Spinal cord (tissue), 10 donors: ENCODE measurements around the gene CAMK2A. TPM values are rescaled to one million over a fixed set of nuclear protein-coding genes. Genes with fewer than 3 reads are reported as not detected.

Source experiments
- DNase-seq, 6 donors: peaks; one replicate each; pipeline versions ENCODE4 v3.0.0 to v3.0.0-alpha.2; 2013 to 2015; ENCODE audit warnings: low spot score in 6 of 6, low read depth in 4 of 6
- H3K27ac ChIP-seq: one replicate; pipeline ENCODE4 v1.5.1; 2013; ENCODE audit warnings: low read depth, low read length, control low read depth
- H3K27me3 ChIP-seq: one replicate; pipeline ENCODE4 v1.6.1; 2013; ENCODE audit warnings: low read length; ENCODE audit not compliant: control insufficient read depth, insufficient read depth
- H3K36me3 ChIP-seq: one replicate; pipeline ENCODE4 v1.6.1; 2013; ENCODE audit warnings: low read length; ENCODE audit not compliant: control insufficient read depth, insufficient read depth
- H3K4me1 ChIP-seq: one replicate; pipeline ENCODE4 v1.6.1; 2013; ENCODE audit warnings: low read length; ENCODE audit not compliant: control insufficient read depth, insufficient read depth
- H3K4me3 ChIP-seq: one replicate; pipeline ENCODE4 v1.5.1; 2013; ENCODE audit warnings: low read depth, low read length, control low read depth
- H3K9me3 ChIP-seq: one replicate; pipeline ENCODE4 v1.6.1; 2013; ENCODE audit warnings: low read length; ENCODE audit not compliant: control insufficient read depth, insufficient read depth
- WGBS: methylation state at CpG from one replicate; pipeline ENCODE4 v1.1.5; 2013; ENCODE audit warnings: missing lambda C conversion rate; ENCODE audit not compliant: insufficient coverage; 5-methylcytosine and 5-hydroxymethylcytosine counted together
- polyA plus RNA-seq, 2 donors: library from polyadenylated mRNA; unstranded; fragments of 120-200 nt; gene quantifications; one replicate each; pipeline ENCODE4 v1.2.1, GENCODE V29; 2013; ENCODE audit not compliant: insufficient read length in 2 of 2
- total RNA-seq, 2 donors: library from RNA; depleted of rRNA in 1 of 2; stranded (reverse); fragments of 120-200 nt in 1 of 2; fragments of >200 nt in 1 of 2; gene quantifications; one replicate each; pipeline versions ENCODE4 v1.2.3 to v1.2.4, GENCODE V29; 2013 to 2014
- donor health status: healthy.

Gene CAMK2A
- total and polyA plus RNA-seq, 4 donors = 5.7 to 26.8 (median 23.5) TPM

GRCh38 chr5:150221471-150221870, 68.1 kb downstream of the CAMK2A start:
- Histone ChIP-seq H3K36me3 (peaks cover 23% of the 10 kb centered on the region), H3K27ac (no peak overlapping the region), H3K4me3 (no peak overlapping the region), H3K27me3 (no peaks in the 10 kb centered on the region), H3K4me1 (peaks cover 11% of the 10 kb centered on the region), H3K9me3 (no peaks in the 10 kb centered on the region)
- 74% methylated on average over 3 of the region's 5 CpGs for WGBS
- DNase-seq = no peak

GRCh38 chr5:150219861-150220260, 69.7 kb downstream of the CAMK2A start:
- H3K36me3 ChIP-seq = peaks cover 20% of the 10 kb centered on the region
- H3K27ac ChIP-seq = no peak overlapping the region
- DNase-seq = no peak
- H3K9me3 ChIP-seq = no peaks in the 10 kb centered on the region
- H3K4me1 ChIP-seq = peaks cover 11% of the 10 kb centered on the region
- no peaks in the 10 kb centered on the region for H3K27me3 ChIP-seq
- WGBS = 60% methylated on average over 1 of the region's 2 CpGs
- H3K4me3 ChIP-seq = no peak overlapping the region

GRCh38 chr5:150219142-150219541, 70.4 kb downstream of the CAMK2A start:
- Histone ChIP-seq H3K9me3 (no peaks in the 10 kb centered on the region), H3K4me3 (no peak overlapping the region), H3K36me3 (peaks cover 20% of the 10 kb centered on the region), H3K4me1 (peaks cover 17% of the 10 kb centered on the region), H3K27me3 (no peaks in the 10 kb centered on the region), H3K27ac (no peak overlapping the region)
- no peak for DNase-seq

GRCh38 chr5:150218693-150219035, 70.9 kb downstream of the CAMK2A start:
- peaks cover 20% of the 10 kb centered on the region for H3K4me1 ChIP-seq
- H3K27ac ChIP-seq = no peak overlapping the region
- H3K27me3 ChIP-seq = no peaks in the 10 kb centered on the region
- no peak for DNase-seq
- H3K36me3 ChIP-seq = peaks cover 20% of the 10 kb centered on the region
- H3K4me3 ChIP-seq = no peak overlapping the region
- H3K9me3 ChIP-seq = no peaks in the 10 kb centered on the region
- WGBS = 90% methylated on average over 4 of the region's 5 CpGs

- Histone ChIP-seq H3K4me3 (no peak overlapping the region), H3K36me3 (peaks cover 19% of the 10 kb centered on the region), H3K9me3 (no peaks in the 10 kb centered on the region), H3K4me1 (peaks cover 23% of the 10 kb centered on the region), H3K27me3 (no peaks in the 10 kb centered on the region), H3K27ac (no peak overlapping the region)
- WGBS = 30% methylated on average over 10 of the region's 10 CpGs
- peak; percentile 65 to 95 (median 77) for DNase-seq
Observed at GRCh38 chr5:150217873-150218692, 71.5 kb downstream of the CAMK2A start.

- H3K36me3 ChIP-seq = peaks cover 9% of the 10 kb centered on the region
- no peaks in the 10 kb centered on the region for H3K9me3 ChIP-seq
- DNase-seq = no peak
- H3K27ac ChIP-seq = no peak overlapping the region
- H3K27me3 ChIP-seq = no peaks in the 10 kb centered on the region
- H3K4me3 ChIP-seq = no peak overlapping the region
- peaks cover 23% of the 10 kb centered on the region for H3K4me1 ChIP-seq
- no CpG with 5 or more reads among the region's 2 CpGs for WGBS
Observed at GRCh38 chr5:150217038-150217437, 72.5 kb downstream of the CAMK2A start.

- H3K4me3 ChIP-seq = no peak overlapping the region
- peaks cover 28% of the 10 kb centered on the region for H3K4me1 ChIP-seq
- no peak overlapping the region for H3K27ac ChIP-seq
- H3K27me3 ChIP-seq = no peaks in the 10 kb centered on the region
- DNase-seq = no peak
- 91% methylated on average over 5 of the region's 10 CpGs for WGBS
- H3K9me3 ChIP-seq = no peaks in the 10 kb centered on the region
- H3K36me3 ChIP-seq = peaks cover 9% of the 10 kb centered on the region
Observed at GRCh38 chr5:150215979-150216944, 73.3 kb downstream of the CAMK2A start.

- no peaks in the 10 kb centered on the region for H3K27me3 ChIP-seq
- whole genome bisulfite sequencing = 69% methylated on average over 5 of the region's 7 CpGs
- peaks cover 37% of the 10 kb centered on the region for H3K4me1 ChIP-seq
- peaks cover 15% of the 10 kb centered on the region for H3K36me3 ChIP-seq
- no peaks in the 10 kb centered on the region for H3K9me3 ChIP-seq
- H3K27ac ChIP-seq = peak overlapping the region; percentile 1
- peak in 1 of 6 donors; percentile 26 for DNase-seq
- H3K4me3 ChIP-seq = no peak overlapping the region
Observed at GRCh38 chr5:150214289-150214688, 75.3 kb downstream of the CAMK2A start.

- no peaks in the 10 kb centered on the region for H3K27me3 ChIP-seq
- H3K36me3 ChIP-seq = peaks cover 19% of the 10 kb centered on the region
- H3K4me1 ChIP-seq = peaks cover 42% of the 10 kb centered on the region
- H3K4me3 ChIP-seq = no peak overlapping the region
- 83% methylated on average over 6 of the region's 6 CpGs for WGBS
- H3K27ac ChIP-seq = peak overlapping the region; percentile 25
- H3K9me3 ChIP-seq = no peaks in the 10 kb centered on the region
- DNase-seq = no peak
Observed at GRCh38 chr5:150213530-150213929, 76.0 kb downstream of the CAMK2A start.
